ENCODE results near the gene TUFT1. TPM values are rescaled to one million over a fixed set of nuclear protein-coding genes. Genes with fewer than 3 reads are reported as not detected.

The TUFT1 gene
- total and polyA plus RNA-seq, 9 of the 15 experiments (the other 6 are each of a cell fraction or from before 2014, with no cell fraction given): 0.54 to 2.0 (median 1.7) TPM

GRCh38 chr1:151539321-151540020 is 638 bp upstream of the TUFT1 start (continued):
- TF ChIP-seq GABPB2 (CRISPR knock-in tag; conservative IDR thresholded peaks at IDR 0.05) (no peak), NCOA2 (IDR thresholded peaks at IDR 0.05; ENCODE audit: partially characterized antibody in 2 of 2) (no peak), ETV1 (tag; conservative IDR thresholded peaks at IDR 0.05; ENCODE audit: low read depth) (no peak), ZBTB5 (IDR thresholded peaks at IDR 0.05) (no peak), SIRT6 (IDR thresholded peaks at IDR 0.05; ENCODE audit: low read depth, low read length) (no peak), NR0B1 (IDR thresholded peaks at IDR 0.05; ENCODE audit: partially characterized antibody) (no peak), DACH1 (IDR thresholded peaks at IDR 0.05; ENCODE audit: partially characterized antibody) (no peak), ZNF253 (CRISPR knock-in tag; conservative IDR thresholded peaks at IDR 0.05) (no peak), ZNF511 (CRISPR knock-in tag; IDR thresholded peaks at IDR 0.05) (no peak), ZNF174 (CRISPR knock-in tag; IDR thresholded peaks at IDR 0.05) (no peak), ZNF655 (CRISPR knock-in tag; IDR thresholded peaks at IDR 0.05) (no peak), JUNB (CRISPR knock-in tag; conservative IDR thresholded peaks at IDR 0.05) (no peak), RFX1 (IDR thresholded peaks at IDR 0.05) (no peak), SIN3A (IDR thresholded peaks at IDR 0.05; ENCODE audit: borderline replicate concordance in 2 of 2, control insufficient read depth in 1 of 2, low read depth in 2 of 2, low read length in 2 of 2) (no peak), KDM1A (IDR thresholded peaks at IDR 0.05) (peak in 1 of 2 experiments; percentile 32; a peak in 1 of 4 replicates), SRF (CRISPR knock-in tag; IDR thresholded peaks at IDR 0.05) (peak; percentile 93 to 100)
- TF ChIP-seq, protein P1, sequence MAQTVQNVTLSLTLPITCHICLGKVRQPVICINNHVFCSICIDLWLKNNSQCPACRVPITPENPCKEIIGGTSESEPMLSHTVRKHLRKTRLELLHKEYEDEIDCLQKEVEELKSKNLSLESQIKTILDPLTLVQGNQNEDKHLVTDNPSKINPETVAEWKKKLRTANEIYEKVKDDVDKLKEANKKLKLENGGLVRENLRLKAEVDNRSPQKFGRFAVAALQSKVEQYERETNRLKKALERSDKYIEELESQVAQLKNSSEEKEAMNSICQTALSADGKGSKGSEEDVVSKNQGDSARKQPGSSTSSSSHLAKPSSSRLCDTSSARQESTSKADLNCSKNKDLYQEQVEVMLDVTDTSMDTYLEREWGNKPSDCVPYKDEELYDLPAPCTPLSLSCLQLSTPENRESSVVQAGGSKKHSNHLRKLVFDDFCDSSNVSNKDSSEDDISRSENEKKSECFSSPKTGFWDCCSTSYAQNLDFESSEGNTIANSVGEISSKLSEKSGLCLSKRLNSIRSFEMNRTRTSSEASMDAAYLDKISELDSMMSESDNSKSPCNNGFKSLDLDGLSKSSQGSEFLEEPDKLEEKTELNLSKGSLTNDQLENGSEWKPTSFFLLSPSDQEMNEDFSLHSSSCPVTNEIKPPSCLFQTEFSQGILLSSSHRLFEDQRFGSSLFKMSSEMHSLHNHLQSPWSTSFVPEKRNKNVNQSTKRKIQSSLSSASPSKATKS (CRISPR knock-in tag; IDR thresholded peaks at IDR 0.05): no peak
- TF ChIP-seq, protein P2, sequence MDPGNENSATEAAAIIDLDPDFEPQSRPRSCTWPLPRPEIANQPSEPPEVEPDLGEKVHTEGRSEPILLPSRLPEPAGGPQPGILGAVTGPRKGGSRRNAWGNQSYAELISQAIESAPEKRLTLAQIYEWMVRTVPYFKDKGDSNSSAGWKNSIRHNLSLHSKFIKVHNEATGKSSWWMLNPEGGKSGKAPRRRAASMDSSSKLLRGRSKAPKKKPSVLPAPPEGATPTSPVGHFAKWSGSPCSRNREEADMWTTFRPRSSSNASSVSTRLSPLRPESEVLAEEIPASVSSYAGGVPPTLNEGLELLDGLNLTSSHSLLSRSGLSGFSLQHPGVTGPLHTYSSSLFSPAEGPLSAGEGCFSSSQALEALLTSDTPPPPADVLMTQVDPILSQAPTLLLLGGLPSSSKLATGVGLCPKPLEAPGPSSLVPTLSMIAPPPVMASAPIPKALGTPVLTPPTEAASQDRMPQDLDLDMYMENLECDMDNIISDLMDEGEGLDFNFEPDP (CRISPR knock-in tag; IDR thresholded peaks at IDR 0.05): no peak

Data from K562 (cell line).